ENCODE measurements around the gene PROSER3. TPM values are rescaled to one million over a fixed set of nuclear protein-coding genes. Genes with fewer than 3 reads are reported as not detected.

Gene PROSER3
- total RNA-seq, 1 donor from 2014 or later = 41.7 TPM

DNA sequence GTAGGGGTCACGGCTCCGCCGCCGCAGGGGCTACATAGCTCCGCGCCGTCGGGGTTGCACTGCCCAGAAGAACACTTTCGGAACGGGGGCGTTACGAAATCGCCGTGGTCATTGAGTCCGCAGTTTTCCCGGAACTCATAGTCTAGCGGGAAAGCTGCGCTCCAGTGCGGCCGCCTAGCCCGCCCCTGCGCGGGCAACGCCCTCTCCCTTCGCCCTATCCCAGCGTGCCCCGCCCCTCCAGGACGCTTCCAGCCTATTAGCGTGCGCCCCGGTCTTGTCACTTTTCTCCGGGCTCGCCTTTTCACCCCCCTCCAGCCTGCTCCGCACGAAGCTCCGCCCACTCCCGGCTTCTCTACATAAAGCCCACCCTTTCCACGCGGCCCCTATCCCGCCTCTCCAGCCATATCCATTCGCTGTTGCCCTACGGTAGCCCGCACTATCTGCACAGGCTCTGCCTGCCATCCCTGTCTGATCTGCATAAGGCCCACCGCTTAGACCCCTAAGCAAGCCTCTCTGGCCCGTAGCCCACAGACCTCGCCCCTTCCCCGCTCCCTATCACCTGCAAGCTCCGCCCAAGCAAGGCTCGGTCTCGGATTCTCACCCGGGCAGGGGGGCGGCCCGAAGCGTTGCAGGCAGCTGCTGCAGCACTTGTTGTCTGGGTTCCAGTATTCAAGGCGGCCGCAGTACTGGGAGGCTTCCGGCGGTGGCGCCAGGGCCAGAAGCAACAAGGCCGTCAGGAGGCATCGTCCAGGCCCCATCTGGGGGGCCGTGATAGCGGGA, 17.4 kb upstream of the PROSER3 start:
- H3K36me3 Mint-ChIP-seq (ENCODE audit: unreplicated experiment) = peaks cover 2% of the 10 kb centered on the region

GRCh38 chr19:35741203-35741515, 16.8 kb upstream of the PROSER3 start:
- DNase-seq = no peak
- peak overlapping the region; percentile 91 for H3K4me3 Mint-ChIP-seq (ENCODE audit: unreplicated experiment)
- peaks cover 1% of the 10 kb centered on the region for H3K4me1 Mint-ChIP-seq (ENCODE audit: low read depth, unreplicated experiment)
- no peaks in the 10 kb centered on the region for H3K36me3 Mint-ChIP-seq (ENCODE audit: unreplicated experiment)
- TF ChIP-seq, protein P1, sequence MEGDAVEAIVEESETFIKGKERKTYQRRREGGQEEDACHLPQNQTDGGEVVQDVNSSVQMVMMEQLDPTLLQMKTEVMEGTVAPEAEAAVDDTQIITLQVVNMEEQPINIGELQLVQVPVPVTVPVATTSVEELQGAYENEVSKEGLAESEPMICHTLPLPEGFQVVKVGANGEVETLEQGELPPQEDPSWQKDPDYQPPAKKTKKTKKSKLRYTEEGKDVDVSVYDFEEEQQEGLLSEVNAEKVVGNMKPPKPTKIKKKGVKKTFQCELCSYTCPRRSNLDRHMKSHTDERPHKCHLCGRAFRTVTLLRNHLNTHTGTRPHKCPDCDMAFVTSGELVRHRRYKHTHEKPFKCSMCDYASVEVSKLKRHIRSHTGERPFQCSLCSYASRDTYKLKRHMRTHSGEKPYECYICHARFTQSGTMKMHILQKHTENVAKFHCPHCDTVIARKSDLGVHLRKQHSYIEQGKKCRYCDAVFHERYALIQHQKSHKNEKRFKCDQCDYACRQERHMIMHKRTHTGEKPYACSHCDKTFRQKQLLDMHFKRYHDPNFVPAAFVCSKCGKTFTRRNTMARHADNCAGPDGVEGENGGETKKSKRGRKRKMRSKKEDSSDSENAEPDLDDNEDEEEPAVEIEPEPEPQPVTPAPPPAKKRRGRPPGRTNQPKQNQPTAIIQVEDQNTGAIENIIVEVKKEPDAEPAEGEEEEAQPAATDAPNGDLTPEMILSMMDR (IDR thresholded peaks at IDR 0.05; ENCODE audit: partially characterized antibody, unreplicated experiment) = peak; percentile 9
- H3K27me3 Mint-ChIP-seq (ENCODE audit: unreplicated experiment) = no peaks in the 10 kb centered on the region
- peak overlapping the region; percentile 95 for H3K27ac Mint-ChIP-seq (ENCODE audit: unreplicated experiment)
- peaks cover 12% of the 10 kb centered on the region for H3K9me3 Mint-ChIP-seq (ENCODE audit: unreplicated experiment)

More for the DNA sequence above, 17.4 kb upstream of the PROSER3 start:
- TF ChIP-seq, protein P1 (IDR thresholded peaks at IDR 0.05; ENCODE audit: partially characterized antibody, unreplicated experiment) = peak; percentile 11
- Mint-ChIP-seq H3K4me3 (ENCODE audit: unreplicated experiment) (peak overlapping the region; percentile 91), H3K27me3 (ENCODE audit: unreplicated experiment) (no peaks in the 10 kb centered on the region), H3K4me1 (ENCODE audit: low read depth, unreplicated experiment) (no peaks in the 10 kb centered on the region), H3K27ac (ENCODE audit: unreplicated experiment) (peak overlapping the region; percentile 95), H3K9me3 (ENCODE audit: unreplicated experiment) (peaks cover 12% of the 10 kb centered on the region)
- DNase-seq = peak; percentile 99

DNA sequence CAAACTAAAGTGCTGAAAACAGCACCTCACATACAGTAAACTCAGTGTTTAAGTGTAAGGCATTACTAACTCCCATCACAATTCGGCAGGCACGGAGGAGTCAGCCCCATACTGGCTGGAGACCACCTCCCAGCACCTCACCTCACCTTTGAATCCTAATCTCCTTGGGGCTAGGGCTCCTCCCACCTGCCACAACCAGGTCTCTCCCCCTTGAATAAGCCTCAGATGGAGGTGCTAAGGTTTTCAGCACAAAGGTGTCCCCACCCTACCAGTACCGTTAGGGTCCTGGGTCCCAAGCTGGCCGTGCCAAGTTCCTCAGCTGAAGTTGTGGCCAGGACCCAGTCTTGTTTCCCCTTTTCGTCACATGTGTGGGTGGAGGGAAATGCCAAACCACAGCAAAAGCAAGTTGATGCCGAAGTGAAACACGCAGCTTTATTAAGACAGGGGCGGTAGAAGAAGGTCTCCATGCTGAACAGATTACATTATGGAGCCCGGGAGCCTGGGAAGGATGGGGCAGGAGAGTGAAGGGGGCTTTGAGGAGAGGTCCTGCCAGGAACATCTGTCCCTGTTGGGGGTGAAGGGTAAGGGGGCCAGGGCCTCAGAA, 15.8 kb upstream of the PROSER3 start, which contains the start of gene IGFLR1:
Gene IGFLR1 (minus strand): TSS at position 332 of the 604 bp plus-strand sequence. CDS start 1,272 bp downstream, outside the sequence.
- Mint-ChIP-seq H3K36me3 (ENCODE audit: unreplicated experiment) (no peaks in the 10 kb centered on the region), H3K27ac (ENCODE audit: unreplicated experiment) (peak within 1 kb of the TSS; percentile 62), H3K4me3 (ENCODE audit: unreplicated experiment) (peak within 1 kb of the TSS; percentile 52), H3K9me3 (ENCODE audit: unreplicated experiment) (peaks cover 10% of the 10 kb centered on the region), H3K4me1 (ENCODE audit: low read depth, unreplicated experiment) (peaks cover 6% of the 10 kb centered on the region), H3K27me3 (ENCODE audit: unreplicated experiment) (no peaks in the 10 kb centered on the region)
- DNase-seq = no peak
- TF ChIP-seq, protein P1 (IDR thresholded peaks at IDR 0.05; ENCODE audit: partially characterized antibody, unreplicated experiment) = no peak

DNA sequence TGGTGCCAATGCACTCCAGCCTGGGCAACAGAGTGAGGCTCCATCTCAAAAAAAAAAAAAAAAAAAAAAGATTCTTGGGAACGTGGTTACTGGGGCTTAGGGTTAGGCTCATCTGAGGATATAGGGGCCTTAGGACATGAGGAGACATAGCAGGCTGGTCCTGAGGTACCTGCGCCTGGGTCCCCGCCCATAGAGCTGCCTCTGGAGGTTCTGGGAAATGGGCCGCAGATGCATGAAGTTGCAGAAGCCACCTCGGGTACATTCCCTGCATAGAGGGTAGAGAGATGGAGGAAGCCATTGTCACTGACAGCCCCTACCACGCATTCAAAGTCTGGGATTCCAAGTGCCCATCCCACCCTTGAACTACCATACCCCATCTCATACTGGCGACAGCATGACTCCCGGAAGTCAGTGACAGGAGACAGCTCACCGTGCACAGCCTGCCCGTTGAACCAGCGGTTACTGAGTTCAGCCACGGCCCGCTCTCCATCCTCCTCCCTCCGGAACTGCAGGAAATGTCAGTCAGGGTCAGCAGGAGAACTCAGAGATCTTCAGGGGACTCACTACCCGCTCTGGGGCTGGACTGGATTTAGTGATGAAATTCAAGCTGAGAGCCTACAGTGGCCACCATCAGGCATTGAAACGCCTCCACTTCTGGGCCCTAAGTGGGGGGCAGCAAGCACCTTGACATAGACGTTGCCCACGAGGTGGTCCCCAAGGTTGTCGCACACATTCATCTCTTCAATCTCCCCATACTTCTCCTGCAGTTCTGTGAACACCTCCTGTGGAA, 14.1 kb upstream of the PROSER3 start:
- no peak for DNase-seq
- TF ChIP-seq, protein P1 (IDR thresholded peaks at IDR 0.05; ENCODE audit: partially characterized antibody, unreplicated experiment) = no peak
- H3K4me3 Mint-ChIP-seq (ENCODE audit: unreplicated experiment) = peak overlapping the region; percentile 98
- H3K36me3 Mint-ChIP-seq (ENCODE audit: unreplicated experiment) = no peaks in the 10 kb centered on the region
- peaks cover 9% of the 10 kb centered on the region for H3K4me1 Mint-ChIP-seq (ENCODE audit: low read depth, unreplicated experiment)
- H3K27me3 Mint-ChIP-seq (ENCODE audit: unreplicated experiment) = no peaks in the 10 kb centered on the region
- peak overlapping the region; percentile 96 for H3K27ac Mint-ChIP-seq (ENCODE audit: unreplicated experiment)
- H3K9me3 Mint-ChIP-seq (ENCODE audit: unreplicated experiment) = peaks cover 9% of the 10 kb centered on the region

Data from glutamatergic neuron (in vitro differentiated cells).